LHCN-M2 (cell line): ENCODE data around the gene MAGEB4. TPM values are rescaled to one million over a fixed set of nuclear protein-coding genes. Genes with fewer than 3 reads are reported as not detected.
"Not testable (repeated sequence)": the region's sequence is repeated elsewhere in the genome, so short reads cannot be mapped to it uniquely, and the experiment has no call there.

Source experiments
- DNase-seq: peaks from one replicate; pipeline ENCODE4 v3.0.0-alpha.2; 2012; ENCODE audit warnings: low read depth
- polyA plus RNA-seq: library from polyadenylated mRNA; unstranded; fragments of >200 nt; gene quantifications from one replicate; pipeline ENCODE4 v1.2.1, GENCODE V29; 2012; ENCODE audit warnings: missing spikeins
- total RNA-seq: library from RNA; depleted of rRNA; stranded (reverse); fragments of >200 nt; gene quantifications from 2 replicates; pipeline ENCODE4 v1.2.3, GENCODE V29; 2014; rRNA removed

MAGEB4 gene, protein sequence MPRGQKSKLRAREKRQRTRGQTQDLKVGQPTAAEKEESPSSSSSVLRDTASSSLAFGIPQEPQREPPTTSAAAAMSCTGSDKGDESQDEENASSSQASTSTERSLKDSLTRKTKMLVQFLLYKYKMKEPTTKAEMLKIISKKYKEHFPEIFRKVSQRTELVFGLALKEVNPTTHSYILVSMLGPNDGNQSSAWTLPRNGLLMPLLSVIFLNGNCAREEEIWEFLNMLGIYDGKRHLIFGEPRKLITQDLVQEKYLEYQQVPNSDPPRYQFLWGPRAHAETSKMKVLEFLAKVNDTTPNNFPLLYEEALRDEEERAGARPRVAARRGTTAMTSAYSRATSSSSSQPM
- not detected in 2 replicates for total RNA-seq
- polyA plus RNA-seq = not detected

DNA sequence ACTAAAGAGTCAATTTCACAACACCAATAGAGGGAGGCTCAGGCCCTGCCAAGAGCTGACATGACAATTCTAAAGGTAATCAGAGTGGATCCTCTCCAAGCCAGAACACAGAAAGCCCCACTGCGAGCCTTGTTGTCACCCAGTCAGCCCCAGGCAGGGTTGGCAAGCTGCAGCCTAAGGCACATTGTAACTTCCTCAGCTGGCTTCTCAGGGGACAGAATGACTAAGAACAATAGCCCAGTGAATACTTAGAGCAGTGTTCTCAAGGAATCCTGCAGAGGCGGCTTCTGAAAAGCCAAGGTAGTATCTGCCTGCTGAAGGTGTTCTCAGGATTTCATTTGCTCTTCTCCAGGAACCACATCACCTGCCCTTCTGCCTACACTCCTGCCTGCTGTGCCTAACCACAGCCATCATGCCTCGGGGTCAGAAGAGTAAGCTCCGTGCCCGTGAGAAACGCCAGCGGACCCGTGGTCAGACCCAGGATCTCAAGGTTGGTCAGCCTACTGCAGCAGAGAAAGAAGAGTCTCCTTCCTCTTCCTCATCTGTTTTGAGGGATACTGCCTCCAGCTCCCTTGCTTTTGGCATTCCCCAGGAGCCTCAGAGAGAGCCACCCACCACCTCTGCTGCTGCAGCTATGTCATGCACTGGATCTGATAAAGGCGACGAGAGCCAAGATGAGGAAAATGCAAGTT is at the start of gene MAGEB4:
MAGEB4 (plus strand) TSS at position 277 of the 692 bp plus-strand sequence; CDS start at position 413, 136 bp downstream.
- DNase-seq = no peak

DNA sequence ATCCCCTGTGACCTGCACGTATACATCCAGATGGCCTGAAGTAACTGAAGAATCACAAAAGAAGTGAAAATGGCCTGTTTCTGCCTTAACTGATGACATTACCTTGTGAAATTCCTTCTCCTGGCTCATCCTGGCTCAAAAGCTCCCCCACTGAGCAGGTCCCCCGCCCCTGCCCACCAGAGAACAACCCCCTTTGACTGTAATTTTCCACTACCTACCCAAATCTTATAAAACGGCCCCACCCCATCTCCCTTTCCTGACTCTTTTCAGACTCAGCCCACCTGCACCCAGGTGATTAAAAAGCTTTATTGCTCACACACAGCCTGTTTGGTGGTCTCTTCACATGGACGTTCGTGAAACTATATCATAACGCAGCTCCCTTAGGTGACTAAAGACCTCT is 47.9 kb upstream of the MAGEB4 start:
- DNase-seq = not testable (repeated sequence)

- DNase-seq = no peak
These were observed 45.5 kb upstream of the MAGEB4 start for GRCh38 chrX:30196322-30196721.

DNA sequence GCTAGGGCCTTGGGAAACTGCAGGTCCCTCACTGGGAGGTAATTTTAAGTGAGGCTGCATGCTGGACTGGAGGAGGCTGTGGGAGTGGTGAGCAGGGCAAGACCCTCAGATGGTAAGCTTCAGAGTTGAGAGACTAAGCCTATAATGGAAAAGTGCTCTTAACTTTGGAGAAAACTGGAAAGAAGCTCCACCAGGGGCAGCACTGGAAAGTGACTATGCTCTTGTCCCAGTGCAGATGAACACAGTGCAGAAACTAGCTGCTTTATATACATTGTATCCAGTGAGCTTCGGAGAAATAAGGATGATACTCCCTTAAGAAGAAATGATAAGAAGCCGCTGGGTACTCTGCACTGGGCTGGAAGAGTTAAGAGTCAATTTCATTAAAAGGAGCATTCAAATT is 29.6 kb upstream of the MAGEB4 start:
- DNase-seq = no peak

- no peak for DNase-seq
These were observed 26.4 kb upstream of the MAGEB4 start, which contains the start of gene MAGEB2 for GRCh38 chrX:30215357-30215843. TSS of gene MAGEB2 (plus strand) at chrX:30215563. CDS start at chrX:30218581, 3,018 bp downstream.

DNA sequence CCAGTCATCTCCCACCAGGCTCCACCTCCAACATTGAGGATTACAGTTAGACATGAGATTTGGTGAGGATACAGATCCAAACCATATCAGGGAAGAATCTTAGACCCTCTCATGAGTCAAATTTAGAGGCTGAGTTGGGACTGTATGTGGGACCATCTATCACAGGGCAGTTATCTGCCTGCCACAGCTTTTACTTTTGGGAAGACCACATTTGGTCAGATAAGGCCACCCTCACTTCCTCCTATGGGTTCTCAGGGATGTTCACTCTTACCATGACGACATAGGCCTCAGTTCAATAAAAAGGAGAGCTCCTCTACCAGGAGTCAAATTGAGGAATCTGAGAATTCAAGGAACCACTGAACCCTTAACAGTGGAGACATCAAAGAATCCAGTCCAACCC is 24.3 kb upstream of the MAGEB4 start:
- DNase-seq = no peak

- DNase-seq = no peak
These were observed 22.4 kb upstream of the MAGEB4 start for GRCh38 chrX:30219372-30219771.

GRCh38 chrX:30220661-30221060 is 21.1 kb upstream of the MAGEB4 start:
- no peak for DNase-seq

DNA sequence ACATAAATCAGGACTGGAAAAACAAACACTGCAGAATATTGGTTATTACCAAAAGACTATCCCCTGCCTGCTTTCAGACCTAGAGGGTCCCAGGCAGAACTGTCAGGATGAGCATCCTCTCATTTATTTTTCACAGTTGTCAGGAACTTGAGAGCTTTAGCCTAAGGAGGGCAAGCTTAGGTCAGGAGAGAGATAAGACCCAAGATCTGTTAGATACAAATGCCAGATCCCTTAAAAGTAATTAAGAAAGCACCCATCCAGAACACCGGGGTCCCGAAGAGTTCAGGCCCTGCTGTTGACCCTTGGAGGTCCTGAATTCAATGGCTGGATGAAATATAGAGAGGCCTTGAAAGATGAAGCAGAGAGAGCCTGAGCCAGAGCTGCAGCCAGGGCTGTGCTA is 17.3 kb upstream of the MAGEB4 start:
- DNase-seq = no peak

- DNase-seq = no peak
These were observed 13.3 kb upstream of the MAGEB4 start for GRCh38 chrX:30228526-30228925.

GRCh38 chrX:30230395-30230794 is 11.4 kb upstream of the MAGEB4 start, which contains the start of gene MAGEB3:
TSS of gene MAGEB3 (plus strand) at chrX:30230657. CDS start at chrX:30235925, 5,268 bp downstream.
- DNase-seq = no peak

GRCh38 chrX:30246769-30247489 is 5.1 kb downstream of the MAGEB4 start, which contains the start of gene MAGEB1:
TSS of gene MAGEB1 (plus strand) at chrX:30247146. CDS start at chrX:30250494, 3,348 bp downstream.
- DNase-seq = no peak

GRCh38 chrX:30248854-30249253 is 7.1 kb downstream of the MAGEB4 start:
- no peak for DNase-seq

DNA sequence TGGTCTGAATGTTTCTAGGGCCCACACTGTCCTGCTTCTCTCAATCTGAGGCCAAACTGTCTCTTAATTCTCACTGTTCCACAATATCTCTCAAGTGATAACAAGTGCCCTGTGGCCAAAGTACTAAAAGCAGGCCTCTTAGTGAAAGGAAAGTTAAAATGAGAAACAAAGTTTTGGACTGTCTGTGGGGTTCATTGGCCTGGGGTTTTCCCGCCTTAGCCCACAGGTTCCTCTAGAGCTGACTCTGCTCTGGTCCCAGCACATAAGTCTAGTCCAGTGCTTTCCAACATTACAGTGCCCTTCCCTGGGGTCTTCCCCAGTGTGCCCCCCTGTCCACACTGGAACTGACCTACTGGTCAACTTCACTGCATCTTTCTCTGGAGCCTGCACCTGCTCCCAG is 11.5 kb downstream of the MAGEB4 start:
- no peak for DNase-seq

DNA sequence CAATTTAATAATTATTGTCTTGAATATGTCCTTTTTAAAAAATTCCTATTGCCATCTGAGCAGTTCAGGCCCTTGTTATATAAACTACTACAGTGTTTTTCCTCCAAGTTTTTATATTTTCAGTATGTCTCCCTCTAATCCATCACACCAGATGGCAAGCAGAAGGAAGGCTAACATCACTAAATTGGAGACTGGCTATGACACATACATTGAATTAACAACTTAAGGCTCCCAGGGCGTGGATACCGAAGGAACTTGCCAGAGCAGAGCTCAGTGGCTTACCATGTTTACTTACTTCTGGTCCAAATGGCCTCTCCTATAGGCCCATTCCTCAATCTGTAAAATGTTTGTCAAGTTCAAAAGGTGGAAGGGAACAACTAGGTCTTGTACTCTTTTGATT is 18.1 kb downstream of the MAGEB4 start:
- DNase-seq = no peak

DNA sequence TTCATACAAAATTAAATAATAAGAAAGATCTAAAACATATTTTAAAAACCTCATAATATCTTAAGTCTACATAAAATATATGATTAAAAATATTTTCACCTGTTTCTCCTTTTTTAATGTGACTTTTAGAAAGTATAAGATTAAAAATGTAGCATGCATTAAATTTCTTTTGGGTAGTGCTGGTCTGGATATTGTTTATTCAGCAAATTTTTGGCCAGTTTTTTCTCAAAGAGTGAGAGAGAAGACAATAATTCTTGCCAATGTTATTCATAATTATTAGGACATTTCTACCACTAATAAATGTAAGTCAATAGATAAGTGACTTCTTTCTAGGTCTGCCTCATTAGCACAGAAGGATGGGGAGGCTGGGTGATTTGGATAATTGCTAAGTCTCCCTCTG is 19.2 kb downstream of the MAGEB4 start:
- DNase-seq = no peak

DNA sequence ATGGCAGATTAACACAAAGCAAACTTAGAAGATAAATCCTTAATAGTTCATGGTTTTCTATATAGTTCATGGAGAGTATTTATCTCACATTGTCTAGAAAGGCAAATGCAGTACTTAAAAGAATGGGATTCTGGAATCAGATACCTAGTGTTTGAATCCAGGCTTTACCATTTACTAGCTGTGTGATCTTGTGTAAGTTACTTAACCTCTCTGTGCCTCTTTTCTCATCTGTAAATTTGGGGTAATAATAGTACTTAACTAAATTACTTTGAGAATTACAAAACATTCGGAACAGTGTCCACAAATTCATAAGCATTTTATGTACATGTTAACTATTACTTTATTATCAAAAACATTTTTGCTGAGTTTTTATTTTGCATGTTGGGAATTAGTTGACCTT is 21.0 kb downstream of the MAGEB4 start:
- DNase-seq = no peak

DNA sequence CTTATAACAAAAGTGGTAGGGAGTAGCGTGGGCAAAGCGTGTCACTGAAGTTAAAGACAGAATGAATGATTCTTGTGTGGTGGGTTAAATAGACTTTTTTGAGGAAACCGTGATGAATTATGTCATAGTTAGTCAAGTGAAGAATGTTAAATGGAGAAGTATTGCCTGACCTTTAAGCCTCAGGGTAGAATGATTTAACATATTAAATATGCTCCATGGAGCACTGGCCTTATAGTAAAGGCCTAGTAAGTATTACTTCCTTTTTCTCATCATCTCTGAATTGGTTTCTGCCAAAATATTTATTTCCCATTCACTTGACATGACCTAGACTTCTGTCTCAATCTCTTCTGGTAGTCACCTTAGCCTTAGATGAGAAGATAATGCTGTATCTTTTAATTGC is 28.8 kb downstream of the MAGEB4 start:
- no peak for DNase-seq

DNA sequence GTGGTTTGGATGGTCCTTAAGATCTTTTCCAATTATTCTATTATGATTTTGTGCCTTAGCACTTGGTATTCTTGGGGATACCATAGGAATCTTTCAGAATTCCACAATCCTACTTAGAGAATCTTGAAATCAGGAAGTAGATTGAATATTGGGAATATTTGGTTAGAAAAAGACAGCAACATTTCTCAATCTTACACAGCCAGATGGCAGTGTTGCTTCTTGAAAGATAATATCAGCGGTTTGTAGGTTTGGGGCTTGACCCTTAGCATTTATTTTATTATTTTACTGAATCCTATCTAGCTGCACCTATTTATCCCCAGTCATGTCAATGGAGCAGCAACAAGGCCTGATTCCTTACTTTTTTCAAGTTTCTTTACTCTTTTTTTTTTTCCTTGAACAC is 33.7 kb downstream of the MAGEB4 start:
- DNase-seq = peak; percentile 17

DNA sequence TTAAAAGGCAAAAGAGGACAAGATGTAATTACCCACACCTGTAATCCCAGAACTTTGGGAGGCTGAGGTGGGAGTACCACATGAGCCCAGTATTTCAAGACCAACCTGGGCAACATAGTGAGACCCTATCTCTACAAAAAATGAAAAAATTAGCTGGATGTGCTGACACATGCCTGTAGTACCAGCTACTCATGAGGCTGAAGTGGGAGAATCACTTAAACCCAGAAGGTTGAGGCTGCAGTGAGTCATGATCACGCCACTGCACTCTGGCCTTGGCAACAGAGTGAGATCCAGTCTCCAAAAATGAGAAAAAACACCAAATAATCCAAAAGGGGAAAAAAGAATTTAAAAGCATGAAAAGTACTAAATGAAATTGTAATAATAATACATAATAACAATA is 36.6 kb downstream of the MAGEB4 start:
- DNase-seq = peak; percentile 30

DNA sequence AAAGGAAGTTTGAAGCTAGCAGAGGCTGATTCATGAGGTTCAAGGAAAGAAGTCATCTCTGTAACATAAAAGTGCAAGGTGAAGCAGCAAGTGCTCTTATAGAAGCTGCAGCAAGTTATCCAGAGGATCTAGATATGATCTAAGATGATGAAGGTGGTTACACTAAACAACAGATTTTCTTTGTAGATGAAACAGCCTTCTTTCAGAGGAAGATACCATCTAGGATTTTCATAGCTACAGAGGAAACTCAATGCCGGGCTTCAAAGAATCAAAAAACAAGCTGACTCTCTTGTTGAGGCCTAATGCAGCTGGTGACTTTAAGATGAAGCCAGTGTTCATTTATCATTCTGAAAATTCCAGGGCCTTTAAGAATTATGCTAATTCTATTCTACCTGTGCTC is 38.6 kb downstream of the MAGEB4 start:
- no peak for DNase-seq

DNA sequence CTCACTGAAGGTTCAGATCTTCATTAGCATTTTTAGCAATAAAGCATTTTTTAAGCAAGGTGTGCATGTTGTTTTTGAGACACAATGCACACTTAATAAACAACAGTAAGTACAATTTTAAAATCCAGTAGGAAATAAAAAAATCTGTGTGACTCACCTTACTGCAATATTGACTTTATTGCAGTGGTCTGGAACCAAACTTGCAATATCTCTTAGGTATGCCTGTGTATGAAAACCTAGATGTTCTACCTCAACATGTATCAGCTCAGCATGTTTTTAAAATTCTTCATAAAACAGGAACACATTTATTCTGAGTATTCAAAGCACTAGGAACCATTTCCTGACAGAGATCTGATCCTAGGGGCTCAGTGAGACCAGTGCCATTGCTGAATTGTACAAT is 40.7 kb downstream of the MAGEB4 start:
- no peak for DNase-seq
